ENCODE results near the gene EFCAB8.
"Not testable (repeated sequence)": the region's sequence is repeated elsewhere in the genome, so short reads cannot be mapped to it uniquely, and the experiment has no call there.

The EFCAB8 gene

GRCh38 chr20:32911355-32911754 lies 52.6 kb downstream of the EFCAB8 start:
- ATAC-seq = no peak

DNA sequence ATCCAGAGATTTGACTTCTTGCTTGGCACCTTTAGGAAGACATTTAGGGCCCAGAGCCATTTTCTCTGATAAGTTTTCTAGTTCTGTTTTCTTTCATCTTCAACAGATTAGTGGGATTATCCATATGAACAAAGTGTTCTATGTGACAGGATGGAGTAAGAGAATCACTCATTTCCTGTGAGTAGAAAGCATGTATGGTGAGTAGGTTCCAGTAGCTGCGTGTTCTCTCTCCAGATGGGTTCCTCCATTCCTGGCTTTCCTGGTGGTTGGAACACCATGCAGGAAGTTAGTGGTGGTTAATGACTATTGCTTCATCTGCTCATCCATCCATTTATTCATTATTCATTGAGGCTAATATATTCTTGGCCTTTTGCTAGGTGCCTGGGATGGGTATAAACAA lies 54.0 kb downstream of the EFCAB8 start:
- no peak for ATAC-seq

- ATAC-seq = no peak
Measured at GRCh38 chr20:32914031-32914430, 55.3 kb downstream of the EFCAB8 start.

GRCh38 chr20:32917191-32917950 lies 58.6 kb downstream of the EFCAB8 start:
- ATAC-seq = no peak

DNA sequence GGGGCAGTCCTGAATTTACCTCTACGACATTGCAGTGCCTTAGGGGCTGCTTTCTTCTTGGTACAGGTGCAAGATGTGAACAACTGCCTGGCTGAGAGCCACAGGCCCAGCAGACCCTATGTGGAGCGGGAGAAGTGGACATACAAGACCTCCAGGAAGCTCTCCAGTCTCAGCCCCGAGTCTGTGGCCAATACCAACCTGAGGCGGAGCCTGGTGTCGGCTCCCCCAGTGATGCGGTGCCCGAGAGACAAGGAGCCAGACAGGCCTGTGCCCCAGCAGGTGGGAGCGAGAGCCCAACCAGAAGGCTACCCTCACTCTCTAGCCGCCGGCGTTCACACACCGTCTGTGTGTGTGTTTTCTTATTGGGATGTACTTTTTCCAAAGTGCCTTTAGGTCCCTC lies 59.6 kb downstream of the EFCAB8 start:
- ATAC-seq = no peak

DNA sequence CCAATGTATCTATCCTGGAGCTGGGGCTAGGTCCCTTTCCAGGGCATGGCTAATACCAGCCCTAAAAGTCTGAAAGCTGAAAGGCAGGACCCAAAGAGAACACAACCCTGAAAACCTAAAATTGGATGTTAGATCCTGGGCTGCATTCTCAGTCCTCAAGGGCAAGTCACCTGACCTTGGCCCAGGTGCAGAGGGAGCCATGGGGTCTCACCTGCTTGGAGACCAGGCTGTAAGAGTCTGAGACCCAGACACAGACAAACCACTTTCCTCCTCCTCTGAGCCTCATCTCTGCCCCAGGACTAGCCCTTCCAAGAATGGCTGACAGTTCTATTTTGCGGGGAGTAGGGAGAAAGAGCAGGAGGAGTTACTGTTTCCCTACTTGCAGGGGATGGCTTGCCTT lies 60.0 kb downstream of the EFCAB8 start:
- ATAC-seq = no peak

- ATAC-seq = no peak
Measured at GRCh38 chr20:32920066-32920465, 61.3 kb downstream of the EFCAB8 start.

- no peak for ATAC-seq
Measured at GRCh38 chr20:32920530-32921298, 62.0 kb downstream of the EFCAB8 start.

DNA sequence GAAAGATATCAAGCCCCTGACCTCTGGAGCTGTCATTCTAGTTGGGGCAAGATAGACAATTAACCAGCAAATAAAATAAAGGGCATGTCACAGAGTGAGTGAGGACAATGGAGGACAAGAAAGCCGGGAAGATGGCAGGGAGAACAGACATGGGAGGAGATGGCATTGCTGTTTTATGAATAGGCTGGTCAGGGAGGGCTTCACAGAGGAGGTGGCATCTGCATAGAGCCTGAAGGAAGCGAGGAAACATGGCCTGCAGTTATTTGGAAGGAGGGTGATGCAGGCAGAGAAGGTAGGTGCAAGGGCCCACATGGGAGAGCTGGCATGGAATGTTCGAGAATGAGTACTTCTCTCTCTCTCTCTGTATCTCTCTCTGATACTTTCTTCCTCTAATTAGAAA lies 63.7 kb downstream of the EFCAB8 start:
- no peak for ATAC-seq

DNA sequence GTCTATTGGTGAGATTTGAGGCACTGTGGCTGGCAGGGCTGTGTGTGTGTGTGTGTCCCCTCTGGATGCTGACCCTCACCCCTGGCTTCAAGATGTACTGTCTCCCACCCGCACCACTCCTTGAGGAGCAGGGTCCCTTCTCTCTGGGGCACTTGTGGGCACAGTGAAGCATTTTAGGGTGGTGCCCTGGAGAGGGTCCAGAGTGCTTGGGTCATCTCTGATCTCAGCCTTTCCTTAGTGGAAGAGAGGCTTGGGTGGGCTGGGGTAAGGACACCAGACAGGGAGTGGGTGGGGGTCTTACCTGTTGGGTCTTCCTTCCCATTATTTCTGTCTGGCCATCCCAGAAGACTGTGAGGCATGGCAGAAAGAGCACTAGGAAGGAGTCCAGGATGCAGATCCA lies 66.1 kb downstream of the EFCAB8 start:
- no peak for ATAC-seq

GRCh38 chr20:32925481-32926196 lies 66.9 kb downstream of the EFCAB8 start:
- ATAC-seq = no peak

- ATAC-seq = no peak
Measured at GRCh38 chr20:32929162-32929561, 70.4 kb downstream of the EFCAB8 start.

GRCh38 chr20:32930181-32930580 lies 71.5 kb downstream of the EFCAB8 start:
- no peak for ATAC-seq

GRCh38 chr20:32930701-32931100 lies 72.0 kb downstream of the EFCAB8 start:
- no peak for ATAC-seq

DNA sequence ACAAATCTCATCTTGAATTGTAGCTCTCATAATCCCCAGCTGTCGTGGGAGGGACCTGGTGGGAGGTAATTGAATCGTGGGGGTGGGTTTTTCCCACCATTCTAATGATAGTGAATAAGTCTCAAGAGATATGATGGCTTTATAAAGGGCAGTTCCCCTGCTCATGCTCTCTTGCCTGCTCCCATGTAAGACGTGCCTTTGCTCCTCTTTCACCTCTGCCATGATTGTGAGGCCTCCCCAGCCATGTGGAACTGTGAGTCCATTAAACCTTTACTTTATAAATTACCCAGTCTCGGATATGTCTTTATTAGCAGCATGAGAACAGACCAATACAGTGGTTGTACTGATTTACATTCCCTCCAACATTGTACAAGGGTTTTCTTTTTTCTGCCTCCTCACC lies 75.9 kb downstream of the EFCAB8 start:
- no peak for ATAC-seq

DNA sequence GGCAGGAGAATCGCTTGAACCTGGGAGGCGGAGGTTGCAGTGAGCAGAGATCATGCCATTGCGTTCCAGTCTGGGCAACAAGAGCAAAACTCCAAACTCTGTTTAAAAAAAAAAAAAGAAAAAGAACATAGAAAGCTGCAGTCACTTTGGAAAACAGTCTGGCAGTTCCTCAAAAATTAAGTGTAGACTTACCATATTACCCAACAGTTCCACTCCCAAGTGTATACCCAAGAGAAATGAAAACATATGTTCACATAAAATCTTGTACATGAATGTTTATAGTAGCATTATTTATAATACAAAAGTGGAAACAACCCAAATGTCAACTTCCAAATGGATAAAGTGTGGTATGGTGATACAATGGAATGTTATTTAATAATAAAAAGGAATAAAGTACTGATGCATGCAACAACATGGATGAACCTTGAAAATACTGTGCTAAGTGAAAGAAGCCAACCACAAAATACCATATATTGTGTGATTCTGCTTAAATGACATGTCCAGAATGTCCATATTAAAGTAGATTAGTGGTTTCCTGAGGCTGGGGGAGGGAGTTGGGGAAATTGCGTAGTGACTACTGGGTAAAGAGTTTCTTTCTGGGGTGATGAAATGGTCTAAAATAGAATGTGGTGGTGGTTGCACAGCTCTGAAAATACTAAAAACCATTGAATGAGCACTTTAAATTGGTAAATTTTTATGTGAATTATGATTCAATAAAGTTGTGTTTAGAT lies 82.6 kb downstream of the EFCAB8 start:
- ATAC-seq = no peak

- ATAC-seq = no peak
Measured at GRCh38 chr20:32943490-32944052, 84.8 kb downstream of the EFCAB8 start.

GRCh38 chr20:32945710-32946221 lies 87.0 kb downstream of the EFCAB8 start:
- peak; percentile 81 to 84 for ATAC-seq

GRCh38 chr20:32946629-32947028 lies 87.9 kb downstream of the EFCAB8 start:
- no peak for ATAC-seq

- ATAC-seq = not testable (repeated sequence)
Measured at GRCh38 chr20:32950539-32950938, 91.8 kb downstream of the EFCAB8 start.

DNA sequence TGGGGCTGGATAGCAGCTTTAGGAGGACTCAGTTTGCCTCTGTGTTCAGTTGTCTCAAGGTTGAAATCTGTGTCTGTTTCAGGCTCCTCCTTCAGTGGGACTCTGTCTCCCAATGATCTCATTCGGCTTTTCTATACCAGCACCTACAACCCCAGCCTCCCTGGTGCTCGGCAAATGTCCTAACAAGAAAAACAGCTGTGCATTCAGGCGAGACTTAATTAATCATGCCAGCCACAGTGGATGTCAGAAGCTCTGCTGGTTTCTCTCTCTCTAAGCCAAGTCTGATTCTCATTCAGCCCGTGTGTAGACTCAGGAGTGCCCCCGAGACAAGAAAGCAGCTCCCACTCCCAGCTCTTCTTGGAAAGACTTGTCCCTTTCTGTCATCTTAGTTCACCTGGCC lies 98.7 kb downstream of the EFCAB8 start:
- ATAC-seq = no peak

DNA sequence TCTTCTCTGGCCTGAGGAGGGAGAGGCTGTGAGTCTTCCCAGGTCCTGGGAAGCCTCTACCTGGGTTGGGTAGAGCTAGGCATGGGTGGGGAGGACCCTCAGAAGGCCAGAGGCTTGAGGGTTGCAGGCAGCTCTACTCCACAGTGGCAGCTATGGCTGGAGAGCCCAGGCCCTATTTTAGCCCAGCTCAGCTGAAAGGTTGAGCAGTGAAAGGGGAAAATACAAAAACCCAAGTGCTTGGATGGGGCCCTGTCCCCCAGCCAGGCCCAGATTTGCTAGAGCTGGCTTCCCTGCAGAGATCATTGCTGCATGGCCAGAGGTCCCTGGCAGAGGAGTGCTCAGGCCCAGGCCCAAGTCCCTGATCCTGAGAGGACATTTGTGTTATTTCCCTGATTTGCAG lies 99.9 kb downstream of the EFCAB8 start:
- no peak for ATAC-seq

Data from activated CD4-positive, CD25-positive, alpha-beta regulatory T cell treated with anti-CD3 and anti-CD28 coated beads, Interleukin-2, amount 50 U/mL, for 24 hours (primary cell).